GM18951 (cell line): Measurements from ENCODE around the gene AMOTL2.

Experiments
- POLR2A ChIP-seq: IDR thresholded peaks from 4 replicates; pipeline ENCODE4 v1.6.1; 2011; ENCODE audit warnings: mild to moderate bottlenecking; ENCODE audit not compliant: insufficient read length, insufficient read depth; ENCODE audit errors: extremely low read depth
- in situ Hi-C: fragments of 300-500 bp; cut with MboI; formaldehyde crosslinking; loops from one replicate; pipeline ENCODE4 v1.12.0; 2022; ENCODE audit warnings: low sequenced_read_pairs, mixed read lengths, inconsistent platforms; ENCODE audit not compliant: unreplicated experiment

The AMOTL2 gene

DNA sequence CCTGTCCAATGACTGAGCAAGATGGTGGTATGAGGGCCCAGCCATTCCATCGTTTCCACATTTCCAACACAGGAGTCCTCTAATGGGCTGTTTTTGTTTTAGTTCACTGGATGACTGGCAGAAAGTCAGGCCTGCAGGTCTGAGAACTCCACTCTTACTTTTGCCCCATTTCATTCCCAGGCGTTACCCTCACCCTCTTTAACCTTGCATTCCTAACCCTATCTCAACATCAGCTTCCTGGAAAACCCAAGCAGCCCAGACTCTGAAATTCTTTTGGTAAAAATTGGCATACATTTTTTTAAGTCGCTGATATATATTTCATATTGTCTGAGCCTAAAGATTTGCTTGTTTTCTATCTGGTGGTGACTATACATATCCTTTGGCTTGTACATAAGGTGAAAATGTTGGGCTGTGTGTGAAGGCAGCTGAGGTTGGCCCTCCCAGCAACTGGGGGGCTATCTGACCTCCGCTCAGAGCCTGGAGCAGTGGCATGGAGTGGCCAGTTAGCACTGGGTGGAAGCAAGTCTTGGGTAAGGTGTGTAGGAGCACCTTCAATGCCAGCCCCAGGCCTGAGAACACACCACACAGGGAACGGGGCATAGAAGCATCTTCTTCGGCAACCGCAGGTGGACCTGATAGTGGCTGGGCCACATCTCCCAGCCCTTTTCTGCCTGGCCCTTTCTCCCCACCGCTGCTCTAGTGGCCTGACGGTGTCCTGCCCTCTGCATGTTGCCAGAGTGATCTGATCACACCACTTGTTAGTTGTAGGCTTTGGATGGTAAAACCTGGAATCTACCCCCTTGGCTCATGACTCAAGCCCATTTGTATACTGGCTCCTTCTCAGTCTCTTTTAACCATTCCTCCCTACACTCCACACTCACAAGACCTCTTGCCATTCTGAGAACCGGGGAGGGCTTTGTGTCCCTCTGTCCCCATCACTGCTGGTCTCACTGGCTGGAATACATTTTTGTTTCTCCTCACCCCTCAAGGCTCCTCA, 50.0 kb downstream of the AMOTL2 start:
- TF ChIP-seq POLR2A: no peak

DNA sequence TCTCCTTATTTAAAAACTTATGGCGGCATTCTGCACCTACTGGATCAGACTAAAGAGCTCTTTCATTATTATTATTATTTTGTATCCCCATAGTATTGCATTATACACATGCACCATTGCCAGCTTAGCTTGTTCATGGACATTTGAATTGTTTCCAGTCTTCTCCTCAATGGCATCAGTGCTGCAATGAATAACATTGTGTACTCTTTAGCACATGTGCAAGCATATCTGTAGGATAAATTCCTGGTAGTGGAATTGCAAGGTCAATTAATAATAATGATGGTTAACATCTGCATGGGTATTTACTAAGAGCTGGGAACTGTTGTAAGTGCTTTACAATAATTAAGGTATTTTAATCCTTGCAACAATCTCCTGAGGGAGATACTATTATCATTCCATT, 52.0 kb downstream of the AMOTL2 start:
- in situ Hi-C loops: no loop called here

More for the DNA sequence above, 50.0 kb downstream of the AMOTL2 start:
- in situ Hi-C loops: no loop called here

DNA sequence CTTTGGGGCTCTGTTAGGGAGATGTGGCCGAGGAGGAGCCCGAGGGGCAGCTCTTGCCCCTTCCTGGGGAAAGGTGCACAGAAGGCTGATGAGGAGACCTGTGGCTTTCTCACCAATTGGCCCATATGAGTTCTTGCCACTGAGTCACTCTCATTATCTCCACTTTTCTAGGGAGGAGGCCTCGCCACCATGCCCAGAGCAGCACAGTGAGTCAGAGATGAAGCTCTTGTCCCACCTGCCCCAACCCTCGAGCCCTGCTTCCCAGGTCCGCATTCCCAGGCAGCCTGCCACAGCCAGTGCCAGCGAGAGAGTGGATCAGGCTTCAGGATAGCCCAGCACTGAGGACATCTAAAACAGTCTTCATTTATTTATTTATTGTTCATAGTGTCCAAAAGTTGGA, 53.5 kb downstream of the AMOTL2 start:
- in situ Hi-C loops: no loop called here
- no peak for TF ChIP-seq POLR2A

More for the DNA sequence above, 52.0 kb downstream of the AMOTL2 start:
- no peak for TF ChIP-seq POLR2A

DNA sequence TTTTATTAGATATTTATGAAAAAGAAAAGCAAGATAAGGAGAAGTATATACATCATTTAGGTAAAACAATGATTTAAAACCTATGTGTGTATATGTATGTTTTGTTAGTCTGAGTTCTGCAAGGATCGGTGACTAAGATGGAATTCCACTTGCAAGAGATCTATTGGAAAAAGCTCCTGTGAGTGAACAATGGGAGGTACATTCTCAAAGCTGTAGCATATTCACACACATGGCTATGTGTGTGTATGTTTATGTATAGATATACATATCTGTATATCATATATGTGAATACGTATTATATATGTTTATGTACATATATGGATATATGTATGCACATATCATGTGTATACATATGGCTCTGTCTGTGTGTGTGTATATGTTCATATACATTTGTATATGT, 54.3 kb downstream of the AMOTL2 start:
- in situ Hi-C loops: no loop called here

DNA sequence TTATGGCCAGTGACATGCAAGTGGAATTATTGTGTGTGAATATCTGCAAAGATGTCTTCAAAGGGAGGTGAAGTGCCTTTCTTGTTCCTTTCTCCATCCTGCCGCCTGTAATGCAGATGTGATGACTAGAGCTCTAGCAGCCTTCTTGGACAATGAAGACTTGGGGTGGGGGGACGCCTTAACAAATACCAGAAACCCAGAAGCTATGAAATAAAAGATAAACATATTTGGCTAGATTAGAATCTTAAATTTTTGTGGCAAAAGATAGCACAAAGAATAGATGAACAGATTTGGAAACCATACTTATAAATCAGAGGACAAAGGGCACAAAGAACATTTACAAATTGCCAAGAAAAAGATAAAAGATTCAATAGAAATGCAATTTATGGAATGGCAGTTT, 56.1 kb downstream of the AMOTL2 start:
- in situ Hi-C loops: no loop called here

More for the DNA sequence above, 54.3 kb downstream of the AMOTL2 start:
- TF ChIP-seq POLR2A: no peak

DNA sequence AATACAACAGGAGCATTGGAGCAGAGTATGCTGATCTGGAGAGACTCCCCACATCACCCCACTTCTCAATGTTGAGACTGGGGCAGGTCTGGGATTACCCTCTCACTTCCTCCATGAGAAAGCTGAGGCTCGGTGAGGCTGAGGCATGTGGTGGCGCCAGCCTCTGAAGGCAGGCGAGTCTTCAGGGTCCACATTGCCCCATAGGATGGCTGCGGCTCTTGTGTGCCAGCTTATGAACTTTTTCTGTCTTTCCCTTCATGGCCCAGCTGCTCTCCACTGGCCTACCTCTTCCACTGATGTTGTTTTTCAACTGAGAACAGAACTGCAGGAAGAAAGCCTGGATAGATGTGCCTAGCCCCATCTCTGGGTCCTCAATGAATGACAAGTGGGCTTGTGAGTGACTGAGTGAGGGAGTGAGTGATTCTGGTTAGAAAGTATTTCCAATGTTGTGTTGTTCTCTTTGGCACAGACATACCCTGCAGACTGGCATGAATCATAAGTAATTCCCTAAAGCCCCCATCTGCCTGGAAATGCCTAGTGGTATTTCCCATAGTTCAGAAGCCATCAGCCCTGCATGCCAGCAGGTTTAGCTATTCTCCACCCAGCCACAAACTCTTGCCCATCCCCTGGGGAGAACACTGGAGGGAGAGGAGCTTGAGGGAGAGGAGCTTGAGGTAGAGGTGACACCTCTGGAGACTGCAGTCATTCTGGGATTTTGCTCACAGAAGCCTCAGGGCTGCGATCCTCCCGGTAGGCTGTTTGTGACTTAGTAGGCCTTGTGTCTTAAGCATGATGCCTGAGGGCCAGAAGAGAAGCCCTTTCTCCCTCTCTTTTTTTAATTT, 56.9 kb downstream of the AMOTL2 start:
- in situ Hi-C loops: no loop called here
- no peak for TF ChIP-seq POLR2A

More for the DNA sequence above, 56.1 kb downstream of the AMOTL2 start:
- no peak for TF ChIP-seq POLR2A

DNA sequence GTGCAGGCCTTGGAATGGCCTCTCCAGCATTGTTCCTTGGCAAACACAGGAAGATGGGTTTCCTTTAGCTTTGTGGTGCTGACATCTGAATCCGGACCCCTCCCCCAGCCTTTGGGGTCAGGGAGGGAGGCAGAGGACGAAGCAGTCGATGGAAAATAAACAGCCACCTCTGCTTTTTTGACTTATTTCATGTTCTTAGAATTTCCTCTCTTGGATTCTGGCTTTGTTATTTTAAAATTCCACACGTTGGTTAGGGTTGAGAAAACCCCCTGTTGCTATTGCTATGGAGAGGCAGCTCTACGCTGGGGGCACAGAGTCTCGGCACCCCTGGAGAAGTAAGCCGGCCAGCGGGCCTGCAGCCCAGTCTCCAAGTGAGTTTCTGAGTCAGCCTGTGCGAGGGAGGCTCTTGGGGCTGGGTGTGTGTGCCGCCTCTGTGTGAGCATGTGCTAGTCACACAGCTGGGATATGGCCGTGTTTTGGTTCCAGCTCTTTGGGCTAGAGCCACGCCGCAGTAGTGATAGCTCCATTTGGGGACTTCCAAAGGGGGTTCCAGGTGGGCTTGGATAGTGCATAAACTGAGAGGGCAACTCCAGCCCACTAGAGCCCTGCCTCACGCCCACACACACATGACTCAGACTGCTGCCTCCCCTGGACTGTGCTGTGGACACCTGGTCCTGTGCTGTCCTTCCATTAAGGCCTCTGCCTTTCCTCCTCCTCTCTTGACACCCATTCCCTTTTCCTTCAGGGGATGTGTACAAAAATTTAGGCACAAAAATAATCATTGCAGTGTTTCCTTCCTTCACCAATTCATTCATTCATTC, 58.8 kb downstream of the AMOTL2 start:
- in situ Hi-C loops: no loop called here
- TF ChIP-seq POLR2A: no peak

DNA sequence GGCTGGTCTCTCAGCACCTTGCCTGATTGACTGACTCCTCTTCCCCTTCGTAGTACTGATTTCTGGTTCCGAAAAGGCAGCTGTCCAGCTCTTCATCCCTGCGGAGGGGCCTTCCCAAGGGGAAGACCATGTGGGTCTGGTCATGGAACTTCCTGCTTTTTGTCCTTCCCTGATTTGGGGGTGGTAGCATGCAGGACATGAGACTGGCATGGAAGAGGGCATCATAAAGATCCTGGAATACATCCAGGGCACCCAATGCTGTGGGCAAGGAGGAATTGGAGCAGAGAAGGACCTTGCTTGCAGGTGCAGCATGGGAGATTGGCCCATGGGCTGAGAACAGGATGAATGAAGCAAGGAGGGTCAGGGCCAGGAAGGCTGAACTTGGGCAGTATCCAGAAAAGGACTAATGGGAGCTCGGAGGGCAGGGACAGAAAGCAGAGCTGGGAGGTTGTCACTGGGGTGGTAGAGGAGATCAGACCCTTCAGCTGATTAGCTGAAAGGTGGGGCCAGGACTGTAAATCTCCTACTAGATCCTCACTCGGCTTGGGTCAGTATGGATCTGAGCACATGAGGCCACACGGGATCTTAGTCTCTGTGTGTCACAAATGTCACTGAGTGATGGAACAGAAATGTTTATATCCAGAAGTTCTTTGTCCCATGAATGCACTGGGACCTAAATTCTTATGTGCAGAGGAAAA, 59.5 kb downstream of the AMOTL2 start:
- in situ Hi-C loops: no loop called here

DNA sequence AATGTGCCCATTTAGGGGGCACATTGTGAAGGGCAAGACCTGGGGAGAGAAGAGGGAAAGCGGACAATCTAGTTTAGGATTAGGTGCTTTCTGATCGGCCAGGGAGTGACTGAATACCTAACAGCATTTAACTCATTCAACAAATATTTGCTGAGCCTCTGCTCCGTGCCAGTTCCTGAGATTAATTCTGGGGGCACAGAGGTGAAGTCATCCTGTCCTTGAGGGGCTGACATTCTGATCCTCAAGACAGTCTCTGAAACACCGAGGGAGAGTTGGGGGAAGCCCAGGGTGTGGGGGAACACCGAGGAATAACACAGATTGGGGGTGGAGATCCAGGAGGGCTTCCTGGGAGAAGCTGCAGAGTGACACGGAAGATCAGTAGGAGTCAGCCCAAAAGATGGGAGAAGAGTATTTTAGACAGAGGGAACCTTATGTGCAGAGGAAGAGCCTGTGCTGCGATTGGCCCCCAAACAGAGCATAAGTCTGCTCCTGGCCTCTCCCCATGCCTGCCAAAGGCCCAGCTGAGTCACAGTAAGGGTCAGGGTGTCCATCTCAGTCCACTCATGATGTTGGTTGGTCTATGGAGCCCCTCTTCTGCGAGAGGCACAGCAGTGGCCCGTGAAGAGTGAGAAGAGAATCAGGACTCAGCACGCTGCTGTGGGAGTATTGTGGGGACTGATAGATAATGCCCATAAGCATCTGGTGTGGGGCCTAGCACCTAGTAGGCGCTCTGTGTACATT, 60.2 kb downstream of the AMOTL2 start:
- no peak for TF ChIP-seq POLR2A
- in situ Hi-C loops: no loop called here

More for the DNA sequence above, 59.5 kb downstream of the AMOTL2 start:
- no peak for TF ChIP-seq POLR2A

DNA sequence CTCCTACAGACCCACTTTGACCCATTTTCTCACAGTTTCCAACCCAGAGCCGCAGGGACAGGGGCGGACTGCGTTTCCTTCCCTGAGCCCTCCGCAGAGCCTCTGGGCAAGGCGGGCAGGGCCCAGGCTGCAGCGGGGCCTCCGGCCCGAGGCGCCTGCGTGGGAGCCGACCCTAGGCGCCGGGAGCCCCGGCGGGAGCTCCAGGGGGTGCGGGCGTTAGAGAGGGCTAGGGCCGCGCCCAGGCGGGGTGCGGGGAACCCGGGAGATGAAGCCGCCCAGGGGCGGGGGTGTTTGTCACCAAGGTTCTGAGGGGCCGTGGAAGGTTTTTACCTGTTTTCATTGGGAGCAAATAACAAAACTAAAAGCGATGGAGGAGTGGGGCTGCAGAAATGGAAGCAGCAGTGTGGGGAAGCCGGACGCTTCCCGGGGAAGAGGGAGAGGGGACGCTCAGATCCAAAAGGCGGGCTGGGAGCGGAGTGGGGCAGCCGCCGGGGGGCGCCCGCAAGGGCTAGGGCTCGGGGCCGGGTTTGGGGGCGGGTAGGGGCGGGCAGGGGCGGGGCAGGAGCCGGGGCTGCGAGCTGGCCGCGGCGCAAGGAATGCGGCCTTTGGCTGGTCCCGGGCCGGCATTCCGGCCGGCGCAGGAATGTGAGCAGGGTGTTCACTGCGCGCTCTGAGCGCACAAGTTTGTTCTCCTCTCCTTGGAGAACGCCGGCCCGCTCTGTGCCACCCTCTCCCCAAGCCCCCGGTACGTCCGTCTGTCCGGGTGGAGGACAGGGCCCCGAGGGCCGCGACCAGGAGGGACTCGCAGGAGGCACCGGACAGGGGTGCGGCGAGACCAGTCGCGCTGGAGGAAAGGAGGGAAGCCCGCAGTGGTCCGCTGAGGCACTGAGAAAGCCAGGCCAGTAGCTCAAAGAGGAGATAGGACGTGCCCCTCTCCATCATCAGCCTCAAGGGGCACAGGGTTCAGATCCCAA, 61.1 kb downstream of the AMOTL2 start:
- TF ChIP-seq POLR2A: no peak
- in situ Hi-C loops: no loop called here

DNA sequence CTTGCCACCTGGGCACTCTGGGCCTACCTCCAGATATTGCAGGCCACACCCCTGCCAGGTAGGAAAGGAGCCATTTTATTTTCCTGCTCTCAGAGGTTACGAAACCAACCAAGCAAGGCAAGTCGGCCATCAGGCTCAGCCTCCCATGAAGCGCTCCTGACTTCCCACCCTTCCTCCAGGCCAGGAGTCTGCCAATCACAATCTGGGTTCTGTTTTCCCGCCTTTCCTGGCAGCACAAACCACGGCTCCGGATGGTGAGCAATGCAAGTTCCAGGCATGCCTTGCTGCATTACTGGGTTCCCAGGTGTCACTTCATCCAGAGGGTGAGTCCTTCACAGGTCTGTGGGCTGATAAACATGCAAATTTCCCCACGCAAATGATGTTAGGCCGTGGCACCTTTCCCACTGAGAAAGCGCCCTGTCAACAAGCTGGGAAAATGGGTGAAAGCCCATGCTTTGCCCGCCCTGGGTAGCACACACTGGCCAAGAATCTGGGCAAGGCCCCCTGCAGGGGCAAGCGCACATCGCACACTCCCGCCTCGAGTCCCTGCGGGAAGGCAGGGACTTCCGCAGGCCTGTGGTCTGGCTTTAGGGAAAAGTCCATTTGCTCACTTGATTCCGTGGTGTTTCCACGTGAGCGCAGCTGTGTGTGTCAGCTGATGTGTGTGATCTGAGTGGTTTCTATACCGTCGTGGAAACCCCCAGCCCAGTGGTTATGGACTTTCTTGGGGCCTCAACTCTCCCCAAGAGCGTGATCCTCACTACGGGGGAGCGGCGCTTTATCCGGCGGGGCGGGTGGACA, 62.0 kb downstream of the AMOTL2 start:
- no peak for TF ChIP-seq POLR2A
- in situ Hi-C loops: no loop called here
